GM12872 (cell line): ENCODE results near the gene SUMF1.

ENCODE experiments used
- CTCF ChIP-seq: IDR thresholded peaks from 3 replicates; pipeline ENCODE4 v1.5.1; 2011; ENCODE audit warnings: low read depth, mild to moderate bottlenecking, low read length, moderate library complexity; ENCODE audit not compliant: insufficient read depth

The SUMF1 gene

GRCh38 chr3:4418156-4418555 lies 48.9 kb downstream of the SUMF1 start:
- no peak for TF ChIP-seq CTCF

DNA sequence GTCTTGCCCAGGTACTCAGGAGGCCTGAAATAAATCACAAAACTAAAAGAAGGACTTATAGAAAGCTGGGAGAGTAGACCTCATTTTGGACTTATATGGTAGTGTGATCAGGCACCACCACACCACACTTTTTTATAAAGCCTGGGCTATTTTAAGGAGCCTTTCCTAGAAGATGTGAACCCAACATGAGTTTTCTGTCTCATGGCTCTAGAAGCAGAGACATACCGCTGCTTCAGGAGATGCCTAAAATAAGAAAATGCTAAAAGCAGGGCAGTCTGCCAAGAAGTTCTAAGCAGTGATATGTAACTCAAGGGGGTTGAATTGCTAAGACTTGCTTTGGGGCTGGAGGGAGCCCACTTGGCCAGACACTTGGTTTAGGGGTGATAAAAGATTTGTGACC lies 49.6 kb downstream of the SUMF1 start:
- no peak for TF ChIP-seq CTCF

DNA sequence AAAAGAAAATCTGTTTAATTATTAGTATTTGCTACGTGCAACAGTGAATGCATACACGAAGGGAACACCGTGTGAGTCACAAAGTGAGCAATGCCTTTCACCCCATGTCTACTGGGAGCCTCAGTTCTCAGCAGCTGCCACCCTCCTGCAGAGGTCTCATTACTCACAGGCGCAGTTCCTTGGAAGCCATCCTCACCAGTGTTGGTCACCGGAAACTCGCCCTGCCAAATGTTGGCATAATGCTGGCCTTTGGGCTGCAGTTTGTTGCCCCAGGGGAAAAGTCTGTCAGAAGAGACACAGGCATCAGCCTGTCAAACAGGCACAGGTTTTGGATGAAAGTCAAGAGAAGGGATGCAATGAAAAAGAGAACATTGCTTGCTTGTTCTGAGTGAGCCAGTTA lies 50.1 kb downstream of the SUMF1 start:
- TF ChIP-seq CTCF: no peak

DNA sequence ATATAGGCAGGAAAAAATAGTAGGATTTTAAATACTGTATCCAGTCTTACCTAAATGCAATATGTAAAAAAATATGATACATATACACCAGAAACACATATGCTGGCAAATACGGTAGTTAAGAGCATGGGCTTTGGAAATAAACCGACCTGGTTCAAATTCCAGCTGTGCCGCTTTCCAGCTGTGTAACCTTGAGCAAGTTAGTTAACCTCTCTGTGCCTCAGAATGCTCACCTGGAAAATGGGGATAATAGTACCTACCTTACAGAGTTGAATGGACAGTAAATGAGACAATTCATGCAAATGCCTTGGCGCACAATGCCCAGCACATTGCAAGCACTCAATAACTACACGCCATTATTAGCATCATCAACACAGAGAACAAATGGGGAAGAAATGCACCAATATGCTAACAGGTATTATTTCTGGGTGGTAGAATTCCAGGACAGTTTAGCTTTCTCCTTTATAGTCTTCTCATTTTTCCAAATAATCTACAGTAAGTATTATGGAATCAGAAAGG lies 50.6 kb downstream of the SUMF1 start:
- TF ChIP-seq CTCF: no peak

DNA sequence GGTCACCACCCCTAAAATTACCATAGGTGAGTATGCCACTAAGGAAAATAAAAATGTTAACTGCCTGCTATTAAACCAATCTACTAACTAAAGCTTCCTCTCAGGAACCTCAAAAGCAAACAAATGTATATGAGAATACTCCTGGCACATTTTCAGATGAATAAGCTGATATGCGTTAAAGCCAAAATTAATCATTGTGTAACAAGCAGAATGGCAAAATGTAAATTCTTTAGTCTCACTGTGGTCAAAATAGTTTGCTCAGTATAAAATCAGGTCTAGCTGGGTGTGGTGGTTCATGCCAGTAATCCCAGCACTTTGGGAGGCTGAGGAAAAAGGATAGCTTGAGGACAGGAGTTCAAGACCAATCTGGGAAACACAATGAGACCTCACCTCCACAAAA lies 53.6 kb downstream of the SUMF1 start:
- no peak for TF ChIP-seq CTCF

- TF ChIP-seq CTCF: no peak
These were observed 55.2 kb downstream of the SUMF1 start for GRCh38 chr3:4411833-4412232.

DNA sequence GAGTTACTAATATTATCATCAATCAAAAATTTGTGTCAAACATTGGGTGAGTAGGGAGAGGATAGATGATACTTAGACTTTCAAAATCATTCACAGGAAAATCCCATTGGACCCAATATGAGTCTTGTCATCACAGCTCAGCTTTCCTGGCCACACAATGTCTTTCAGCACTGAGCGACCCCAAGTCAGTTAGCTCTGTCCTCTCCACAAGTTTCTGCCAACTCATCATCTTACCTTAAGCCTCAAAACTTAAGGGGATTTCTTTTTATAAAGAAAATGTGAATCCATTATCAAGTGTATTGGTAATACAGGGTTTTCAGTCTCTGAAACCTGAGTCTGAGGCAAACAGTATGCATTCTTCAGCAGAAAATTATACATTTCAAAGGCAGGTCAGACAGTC lies 55.8 kb downstream of the SUMF1 start:
- no peak for TF ChIP-seq CTCF

- TF ChIP-seq CTCF: no peak
These were observed 56.5 kb downstream of the SUMF1 start for GRCh38 chr3:4410606-4411005.
